ENCODE data around the gene CLEC5A. TPM values are rescaled to one million over a fixed set of nuclear protein-coding genes. Genes with fewer than 3 reads are reported as not detected.

The CLEC5A gene
- total RNA-seq, 4 donors from 2014 or later: 1.6 to 3.8 (median 2.9) TPM

- intact Hi-C loops (cut with DNase I; ENCODE audit: low total_unique reads): no loop called here
- TF ChIP-seq POLR2A (IDR thresholded peaks at IDR 0.05): no peak
- TF ChIP-seq CTCF (IDR thresholded peaks at IDR 0.05): no peak
- no peak for DNase-seq (ENCODE audit: low spot score in 2 of 2)
- no peak overlapping the region for H3K4me3 ChIP-seq (ENCODE audit: low read depth, poor library complexity, severe bottlenecking)
- 76 to 88% methylated on average over 2 of the region's 2 CpGs for WGBS, 2 donors
Measured at GRCh38 chr7:141949021-141949420, 2.2 kb upstream of the CLEC5A start.

GRCh38 chr7:141945356-141945755 is 1.4 kb downstream of the CLEC5A start:
- no peak overlapping the region for H3K4me3 ChIP-seq (ENCODE audit: low read depth, poor library complexity, severe bottlenecking)
- WGBS, 2 donors: 57 to 59% methylated on average over 3 of the region's 3 CpGs
- no peak for DNase-seq (ENCODE audit: low spot score in 2 of 2)
- intact Hi-C loops (cut with DNase I; ENCODE audit: low total_unique reads): no loop called here
- TF ChIP-seq CTCF (IDR thresholded peaks at IDR 0.05) (no peak), POLR2A (IDR thresholded peaks at IDR 0.05) (no peak)

- 81 to 83% methylated on average over 3 of the region's 3 CpGs for WGBS, 2 donors
- H3K4me3 ChIP-seq (ENCODE audit: low read depth, poor library complexity, severe bottlenecking): no peak overlapping the region
- no peak for DNase-seq (ENCODE audit: low spot score in 2 of 2)
- intact Hi-C loops (cut with DNase I; ENCODE audit: low total_unique reads): no loop called here
- no peak for TF ChIP-seq POLR2A (IDR thresholded peaks at IDR 0.05)
- TF ChIP-seq CTCF (IDR thresholded peaks at IDR 0.05): no peak
Measured at GRCh38 chr7:141944811-141945210, 2.0 kb downstream of the CLEC5A start.

GRCh38 chr7:141943846-141944245 is 2.9 kb downstream of the CLEC5A start:
- DNase-seq (ENCODE audit: low spot score in 2 of 2): no peak
- TF ChIP-seq CTCF (IDR thresholded peaks at IDR 0.05): no peak
- TF ChIP-seq POLR2A (IDR thresholded peaks at IDR 0.05): no peak
- 56 to 79% methylated on average over 1 of the region's 1 CpG for WGBS, 2 donors
- intact Hi-C loops (cut with DNase I; ENCODE audit: low total_unique reads): no loop called here
- no peak overlapping the region for H3K4me3 ChIP-seq (ENCODE audit: low read depth, poor library complexity, severe bottlenecking)

- TF ChIP-seq POLR2A (IDR thresholded peaks at IDR 0.05) (no peak), CTCF (IDR thresholded peaks at IDR 0.05) (no peak)
- DNase-seq (ENCODE audit: low spot score in 2 of 2): no peak
- intact Hi-C loops (cut with DNase I; ENCODE audit: low total_unique reads): no loop called here
- WGBS, 2 donors: 85 to 86% methylated on average over 3 of the region's 3 CpGs
- no peak overlapping the region for H3K4me3 ChIP-seq (ENCODE audit: low read depth, poor library complexity, severe bottlenecking)
Measured at GRCh38 chr7:141941075-141941474, 5.7 kb downstream of the CLEC5A start.

GRCh38 chr7:141930211-141930610 is 16.6 kb downstream of the CLEC5A start:
- intact Hi-C loops (cut with DNase I; ENCODE audit: low total_unique reads): no loop called here
- TF ChIP-seq CTCF (IDR thresholded peaks at IDR 0.05): no peak
- no peak for TF ChIP-seq POLR2A (IDR thresholded peaks at IDR 0.05)
- WGBS, 2 donors: 76 to 78% methylated on average over 5 of the region's 5 CpGs

More at GRCh38 chr7:141930211-141930610, 16.6 kb downstream of the CLEC5A start:
- no peak for DNase-seq (ENCODE audit: low spot score in 2 of 2)
- H3K4me3 ChIP-seq (ENCODE audit: low read depth, poor library complexity, severe bottlenecking): no peak overlapping the region

Data from lower leg skin (tissue), 4 donors.